GM20431 (cell line): ENCODE measurements around the gene KCNJ6.
"Not testable (repeated sequence)": the region's sequence is repeated elsewhere in the genome, so short reads cannot be mapped to it uniquely, and the experiment has no call there.

ENCODE experiments used
- in situ Hi-C: fragments of 300-500 bp; cut with MseI, MboI; formaldehyde crosslinking; loops from one replicate; pipeline ENCODE4 v1.15.0; 2020; ENCODE audit warnings: low sequenced_read_pairs; ENCODE audit not compliant: unreplicated experiment

KCNJ6 gene

GRCh38 chr21:37788503-37788902 is 127.8 kb downstream of the KCNJ6 start:
- in situ Hi-C loops: no loop called here

- in situ Hi-C loops: no loop called here
These were observed 128.8 kb downstream of the KCNJ6 start for GRCh38 chr21:37787456-37787855.

GRCh38 chr21:37784591-37785318 is 131.5 kb downstream of the KCNJ6 start:
- in situ Hi-C loops: no loop called here

- in situ Hi-C loops: no loop called here
These were observed 133.2 kb downstream of the KCNJ6 start for GRCh38 chr21:37783016-37783415.

- in situ Hi-C loops: no loop called here
These were observed 135.0 kb downstream of the KCNJ6 start for GRCh38 chr21:37780991-37781983.

GRCh38 chr21:37771181-37771580 is 145.1 kb downstream of the KCNJ6 start:
- in situ Hi-C loops: no loop called here

GRCh38 chr21:37770461-37770860 is 145.8 kb downstream of the KCNJ6 start:
- in situ Hi-C loops: no loop called here

GRCh38 chr21:37769656-37770055 is 146.6 kb downstream of the KCNJ6 start:
- in situ Hi-C loops: no loop called here

GRCh38 chr21:37767984-37768383 is 148.3 kb downstream of the KCNJ6 start:
- in situ Hi-C loops: no loop called here

- in situ Hi-C loops: no loop called here
These were observed 150.1 kb downstream of the KCNJ6 start for GRCh38 chr21:37766129-37766528.

- in situ Hi-C loops: no loop called here
These were observed 150.9 kb downstream of the KCNJ6 start for GRCh38 chr21:37765221-37765900.

GRCh38 chr21:37764691-37765090 is 151.6 kb downstream of the KCNJ6 start:
- in situ Hi-C loops: no loop called here

- in situ Hi-C loops: no loop called here
These were observed 153.0 kb downstream of the KCNJ6 start for GRCh38 chr21:37763298-37763697.

GRCh38 chr21:37762606-37763005 is 153.7 kb downstream of the KCNJ6 start:
- in situ Hi-C loops: no loop called here

GRCh38 chr21:37761406-37761805 is 154.9 kb downstream of the KCNJ6 start:
- in situ Hi-C loops: not testable (repeated sequence)

GRCh38 chr21:37759777-37760176 is 156.5 kb downstream of the KCNJ6 start:
- in situ Hi-C loops: no loop called here

GRCh38 chr21:37758982-37759381 is 157.3 kb downstream of the KCNJ6 start:
- in situ Hi-C loops: no loop called here

- in situ Hi-C loops: no loop called here
These were observed 158.5 kb downstream of the KCNJ6 start for GRCh38 chr21:37757606-37758376.

GRCh38 chr21:37753122-37753599 is 163.1 kb downstream of the KCNJ6 start:
- in situ Hi-C loops: no loop called here
